LNCaP clone FGC (cell line): ENCODE measurements around the gene ZNF771.

Experiments
- DNase-seq: peaks from one replicate; pipeline ENCODE4 v3.0.0-alpha.2; 2011; ENCODE audit warnings: low read depth
- H3K4me3 ChIP-seq: 2 replicates; pipeline ENCODE4 v1.5.1; 2011; ENCODE audit warnings: mild to moderate bottlenecking, low read depth, low read length, control low read depth
- TF ChIP-seq, protein P1 (sequence below): IDR thresholded peaks from 2 replicates; pipeline ENCODE4 v1.5.1; 2012; ENCODE audit warnings: mild to moderate bottlenecking; ENCODE audit not compliant: control insufficient read depth, insufficient read depth; ENCODE audit errors: extremely low read depth

The ZNF771 gene

DNA sequence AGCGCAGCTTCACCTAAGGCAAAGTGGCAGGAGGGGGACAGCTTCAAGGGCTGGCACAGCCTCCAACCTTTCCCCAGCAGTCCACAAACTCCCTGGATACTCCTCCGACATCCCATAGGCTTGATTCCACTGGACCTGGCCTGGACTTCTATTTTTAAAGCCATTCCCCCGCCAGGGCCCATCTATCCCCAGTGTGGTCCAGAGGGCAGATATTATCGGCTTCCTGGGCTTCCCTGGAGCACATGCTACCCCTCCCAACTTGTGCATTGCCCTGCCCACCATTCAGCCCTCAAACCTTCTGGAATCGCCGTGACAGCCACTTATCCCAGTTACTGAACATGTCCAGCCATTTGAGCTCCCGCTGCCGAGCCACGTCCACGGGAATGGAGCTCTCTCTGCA, 42.2 kb upstream of the ZNF771 start:
- no peak for DNase-seq
- H3K4me3 ChIP-seq = no peak overlapping the region
- TF ChIP-seq, protein P1, sequence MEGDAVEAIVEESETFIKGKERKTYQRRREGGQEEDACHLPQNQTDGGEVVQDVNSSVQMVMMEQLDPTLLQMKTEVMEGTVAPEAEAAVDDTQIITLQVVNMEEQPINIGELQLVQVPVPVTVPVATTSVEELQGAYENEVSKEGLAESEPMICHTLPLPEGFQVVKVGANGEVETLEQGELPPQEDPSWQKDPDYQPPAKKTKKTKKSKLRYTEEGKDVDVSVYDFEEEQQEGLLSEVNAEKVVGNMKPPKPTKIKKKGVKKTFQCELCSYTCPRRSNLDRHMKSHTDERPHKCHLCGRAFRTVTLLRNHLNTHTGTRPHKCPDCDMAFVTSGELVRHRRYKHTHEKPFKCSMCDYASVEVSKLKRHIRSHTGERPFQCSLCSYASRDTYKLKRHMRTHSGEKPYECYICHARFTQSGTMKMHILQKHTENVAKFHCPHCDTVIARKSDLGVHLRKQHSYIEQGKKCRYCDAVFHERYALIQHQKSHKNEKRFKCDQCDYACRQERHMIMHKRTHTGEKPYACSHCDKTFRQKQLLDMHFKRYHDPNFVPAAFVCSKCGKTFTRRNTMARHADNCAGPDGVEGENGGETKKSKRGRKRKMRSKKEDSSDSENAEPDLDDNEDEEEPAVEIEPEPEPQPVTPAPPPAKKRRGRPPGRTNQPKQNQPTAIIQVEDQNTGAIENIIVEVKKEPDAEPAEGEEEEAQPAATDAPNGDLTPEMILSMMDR = no peak

DNA sequence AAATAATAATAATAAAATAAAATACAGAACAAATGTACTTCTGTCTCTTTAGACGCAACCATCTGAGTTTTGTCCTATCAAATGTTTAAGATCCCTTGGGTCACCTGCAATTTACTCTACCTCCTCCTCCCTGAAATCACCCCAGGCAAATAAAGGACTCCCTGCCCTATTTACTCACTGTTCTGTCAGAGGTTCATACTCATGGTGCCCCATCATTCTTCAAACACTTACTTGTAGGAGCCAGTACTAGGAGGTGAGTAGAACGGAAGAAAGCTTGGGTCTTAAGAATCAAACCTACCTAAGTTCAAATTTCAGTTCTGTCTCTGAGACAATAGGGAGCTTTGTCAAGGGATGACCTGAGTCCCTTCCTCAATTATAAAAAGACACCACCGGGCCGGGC, 40.9 kb upstream of the ZNF771 start:
- H3K4me3 ChIP-seq = no peak overlapping the region
- TF ChIP-seq, protein P1 = no peak
- DNase-seq = no peak

DNA sequence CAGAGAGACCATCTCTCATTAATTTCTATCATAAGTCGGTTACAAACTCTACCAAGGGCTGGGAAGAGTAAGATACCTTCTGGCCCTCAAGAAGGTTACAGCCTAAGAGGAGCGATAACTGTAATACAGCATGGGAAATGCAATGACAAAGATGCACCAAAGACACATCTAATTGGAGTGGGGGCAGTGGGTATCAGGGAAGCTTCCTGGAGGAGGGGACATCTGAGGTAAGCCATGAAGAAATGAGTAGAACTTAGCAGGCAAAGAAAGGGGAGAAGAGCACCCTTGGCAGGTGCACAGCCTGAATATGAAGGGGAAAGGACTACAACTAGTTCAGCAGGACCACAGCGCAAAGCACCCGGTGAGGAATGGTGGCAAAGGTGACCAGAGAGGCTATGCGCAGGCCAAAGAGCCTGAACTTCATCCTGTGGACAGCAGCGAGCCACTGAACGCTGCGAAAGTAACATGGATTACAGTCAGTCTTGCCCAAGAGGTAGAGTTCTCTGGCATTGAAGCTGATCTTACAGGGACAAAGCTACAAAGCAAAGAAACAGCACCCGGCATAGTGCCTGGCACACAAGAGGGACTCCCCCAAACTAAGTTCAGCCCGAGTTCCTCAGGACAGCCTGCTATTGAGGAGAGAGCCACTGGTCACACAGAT, 39.9 kb upstream of the ZNF771 start:
- H3K4me3 ChIP-seq = no peak overlapping the region; the same call in 1 of the 2 replicates

DNA sequence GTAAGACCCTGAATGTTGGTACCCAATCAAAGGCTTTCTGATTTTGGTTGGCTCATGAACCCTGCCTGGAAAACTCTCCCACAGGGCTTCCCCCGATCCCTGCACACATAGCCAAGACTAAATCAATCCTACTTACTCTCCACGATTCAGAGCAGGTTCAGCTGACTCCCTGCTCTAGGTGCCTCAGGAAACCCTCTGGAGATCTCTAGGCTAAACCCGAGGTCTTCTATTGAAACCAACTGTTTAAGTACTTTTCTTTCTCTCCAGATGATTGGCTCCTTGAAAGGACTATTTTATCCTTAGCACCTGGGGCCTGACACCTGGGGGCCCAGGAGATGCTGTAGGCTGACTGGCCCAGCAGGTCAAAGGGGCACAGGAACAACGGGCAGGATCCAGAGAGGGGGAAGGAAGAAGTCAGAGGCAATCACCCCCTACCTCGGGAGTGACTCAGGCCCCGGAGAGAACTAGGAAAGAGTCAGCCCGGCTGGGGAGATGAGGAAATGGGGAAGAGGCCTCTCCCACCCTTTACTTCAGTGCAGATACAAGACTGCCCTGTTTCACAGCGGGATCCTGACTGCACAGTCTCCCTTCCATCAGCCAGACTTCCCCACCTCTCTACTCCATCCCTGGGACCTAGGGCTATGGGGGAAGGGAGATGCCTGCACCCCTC, 39.1 kb upstream of the ZNF771 start:
- DNase-seq = no peak
- peak overlapping the region; percentile 82 for H3K4me3 ChIP-seq
- TF ChIP-seq, protein P1 = no peak

More for the DNA sequence above, 39.9 kb upstream of the ZNF771 start:
- no peak for DNase-seq
- TF ChIP-seq, protein P1 = no peak

DNA sequence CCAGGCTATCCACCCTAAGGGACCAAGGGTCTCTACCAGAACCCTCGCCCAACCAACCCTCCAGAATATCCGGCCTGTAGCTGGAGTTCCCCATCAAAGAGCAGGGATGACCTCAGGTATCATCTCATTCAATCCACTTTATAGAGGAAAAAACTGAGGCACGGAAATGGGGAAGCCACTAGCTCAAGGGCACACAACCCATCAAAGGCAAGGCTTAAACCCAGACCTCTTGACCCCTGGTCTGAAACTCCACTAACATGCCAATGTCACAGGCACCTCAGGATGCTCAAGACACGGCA, 38.7 kb upstream of the ZNF771 start:
- DNase-seq = no peak
- H3K4me3 ChIP-seq = peak overlapping the region; percentile 82
- TF ChIP-seq, protein P1 = no peak

DNA sequence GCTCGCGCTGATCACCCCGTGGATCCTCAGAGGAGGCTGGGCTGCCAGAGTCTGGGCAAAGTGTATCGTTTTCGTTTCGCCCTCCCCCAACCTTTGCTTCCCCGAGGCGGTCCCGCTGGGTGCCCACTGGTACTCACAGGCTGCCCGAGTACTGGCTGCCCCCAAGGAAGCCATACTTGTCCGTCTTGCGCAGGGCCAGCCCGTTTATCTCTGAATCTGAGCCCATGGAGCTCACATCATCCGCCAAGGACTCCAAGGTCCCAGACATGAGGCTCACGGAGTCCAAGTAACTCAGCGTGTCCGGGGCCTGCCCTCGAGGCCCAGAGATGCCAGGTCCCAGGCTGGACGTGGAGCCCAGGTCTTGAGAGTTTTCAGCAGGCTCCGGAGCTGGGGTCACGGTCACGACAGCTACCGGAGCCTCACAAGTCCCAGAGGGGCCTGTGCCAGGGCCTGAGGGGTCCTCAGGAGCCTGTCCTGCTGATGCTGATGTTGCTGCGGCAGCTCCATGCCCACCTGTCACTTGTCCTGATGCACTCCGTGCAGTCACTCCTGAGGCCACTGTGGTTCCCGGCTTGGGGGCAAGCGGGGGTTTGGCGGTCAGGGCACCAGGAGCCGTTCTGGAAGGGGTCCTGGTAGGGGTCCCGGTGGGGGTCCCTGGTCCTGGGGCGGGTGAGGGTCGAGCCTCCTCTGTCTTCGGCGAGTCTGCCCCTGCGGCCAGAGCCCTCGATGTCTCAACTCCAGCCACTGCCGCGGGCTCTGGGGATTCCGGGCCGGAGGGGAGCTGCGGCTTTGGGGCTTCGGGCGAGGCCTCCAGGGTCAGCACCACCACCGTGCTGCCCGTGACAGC, 38.1 kb upstream of the ZNF771 start:
- no peak for DNase-seq
- TF ChIP-seq, protein P1 = no peak

More for the DNA sequence above, 38.1 kb upstream of the ZNF771 start:
- H3K4me3 ChIP-seq = peak overlapping the region; percentile 82
